Measurements from ENCODE around the gene UMPS. TPM values are rescaled to one million over a fixed set of nuclear protein-coding genes. Genes with fewer than 3 reads are reported as not detected.

UMPS gene
- polyA plus RNA-seq, 1 donor (not counting 4 experiments of a cell fraction or from before 2014, with no cell fraction given): 53.7 TPM

- Histone ChIP-seq H3K79me2 (ENCODE audit: control insufficient read depth, insufficient read depth, low read length) (no peaks in the 10 kb centered on the region), H3K27ac (ENCODE audit: control insufficient read depth, insufficient read depth, low read length) (no peak overlapping the region), H3K27me3 (ENCODE audit: control insufficient read depth, extremely low read depth, insufficient read depth, low read length) (peaks cover 6% of the 10 kb centered on the region), H3K4me1 (ENCODE audit: control insufficient read depth, extremely low read depth, insufficient read depth, low read length) (peaks cover 3% of the 10 kb centered on the region), H4K20me1 (ENCODE audit: control insufficient read depth, extremely low read depth, insufficient read depth, low read length) (no peaks in the 10 kb centered on the region), H3K9me1 (ENCODE audit: control insufficient read depth, extremely low read depth, insufficient read depth, low read length) (no peaks in the 10 kb centered on the region), H3K4me2 (ENCODE audit: control insufficient read depth, extremely low read depth, insufficient read depth, low read depth, low read length) (no peak overlapping the region), H3K4me3 (ENCODE audit: control insufficient read depth in 2 of 3, extremely low read depth in 1 of 3, insufficient read depth in 2 of 3, low read depth in 1 of 3, low read length in 3 of 3) (no peak overlapping the region), H3K36me3 (ENCODE audit: control insufficient read depth in 2 of 2, extremely low read depth in 1 of 2, insufficient read depth in 2 of 2, low read length in 2 of 2) (no peaks in the 10 kb centered on the region), H2AFZ (ENCODE audit: control insufficient read depth, low read length) (no peak overlapping the region), H3K9me3 (ENCODE audit: control insufficient read depth, low read depth, low read length) (no peaks in the 10 kb centered on the region), H3K9ac (ENCODE audit: control insufficient read depth, extremely low read depth, insufficient read depth, low read length) (no peak overlapping the region)
- dilution Hi-C loops (cut with MboI; ENCODE audit: extremely low pct_ligation_motif_present, low sequenced_read_pairs): no loop called here
- DNase-seq (ENCODE audit: low read depth, low spot score): no peak
- TF ChIP-seq EZH2 (IDR thresholded peaks at IDR 0.05; ENCODE audit: low read length) (no peak), CTCF (optimal IDR thresholded peaks at IDR 0.05 in 1 of 3, IDR thresholded peaks at IDR 0.05 in 1 of 3, conservative IDR thresholded peaks at IDR 0.05 in 1 of 3; ENCODE audit: extremely low read depth in 1 of 3, insufficient read depth in 2 of 3, low read length in 3 of 3) (no peak)
- no peak for FAIRE-seq
Observed at GRCh38 chr3:124722589-124722988, 7.7 kb upstream of the UMPS start.

GRCh38 chr3:124730941-124731297 lies 667 bp downstream of the UMPS start:
- H3K4me3 ChIP-seq (ENCODE audit: control insufficient read depth in 2 of 3, extremely low read depth in 1 of 3, insufficient read depth in 2 of 3, low read depth in 1 of 3, low read length in 3 of 3): peak overlapping the region; percentile 90 to 99 (median 94)
- H3K9ac ChIP-seq (ENCODE audit: control insufficient read depth, extremely low read depth, insufficient read depth, low read length): peak overlapping the region; percentile 99
- dilution Hi-C loops (cut with MboI; ENCODE audit: extremely low pct_ligation_motif_present, low sequenced_read_pairs): no loop called here
- peaks cover 22% of the 10 kb centered on the region for H3K4me1 ChIP-seq (ENCODE audit: control insufficient read depth, extremely low read depth, insufficient read depth, low read length)
- peaks cover 7% of the 10 kb centered on the region for H4K20me1 ChIP-seq (ENCODE audit: control insufficient read depth, extremely low read depth, insufficient read depth, low read length)
- no peak for FAIRE-seq
- H3K9me3 ChIP-seq (ENCODE audit: control insufficient read depth, low read depth, low read length): no peaks in the 10 kb centered on the region
- peak overlapping the region; percentile 97 for H3K27ac ChIP-seq (ENCODE audit: control insufficient read depth, insufficient read depth, low read length)
- peaks cover 0 to 13% of the 10 kb centered on the region in 2 experiments for H3K36me3 ChIP-seq (ENCODE audit: control insufficient read depth in 2 of 2, extremely low read depth in 1 of 2, insufficient read depth in 2 of 2, low read length in 2 of 2)
- peaks cover 3% of the 10 kb centered on the region for H3K9me1 ChIP-seq (ENCODE audit: control insufficient read depth, extremely low read depth, insufficient read depth, low read length)
- H3K79me2 ChIP-seq (ENCODE audit: control insufficient read depth, insufficient read depth, low read length): peaks cover 42% of the 10 kb centered on the region
- peaks cover 3% of the 10 kb centered on the region for H3K27me3 ChIP-seq (ENCODE audit: control insufficient read depth, extremely low read depth, insufficient read depth, low read length)
- H3K4me2 ChIP-seq (ENCODE audit: control insufficient read depth, extremely low read depth, insufficient read depth, low read depth, low read length): peak overlapping the region; percentile 66
- TF ChIP-seq CTCF (optimal IDR thresholded peaks at IDR 0.05 in 1 of 3, IDR thresholded peaks at IDR 0.05 in 1 of 3, conservative IDR thresholded peaks at IDR 0.05 in 1 of 3; ENCODE audit: extremely low read depth in 1 of 3, insufficient read depth in 2 of 3, low read length in 3 of 3) (no peak), EZH2 (IDR thresholded peaks at IDR 0.05; ENCODE audit: low read length) (no peak)
- peak overlapping the region; percentile 100 for H2AFZ ChIP-seq (ENCODE audit: control insufficient read depth, low read length)
- DNase-seq (ENCODE audit: low read depth, low spot score): no peak
